ENCODE results near the gene PRR20G. TPM values are rescaled to one million over a fixed set of nuclear protein-coding genes. Genes with fewer than 3 reads are reported as not detected.
"Not testable (repeated sequence)": the region's sequence is repeated elsewhere in the genome, so short reads cannot be mapped to it uniquely, and the experiment has no call there.

Gene PRR20G
- total RNA-seq, 2 donors from 2014 or later: not detected

- Histone ChIP-seq H3K4me1 (ENCODE audit: control insufficient read depth in 1 of 2, low read depth in 2 of 2) (no peaks in the 10 kb centered on the region), H3K27ac (no peak overlapping the region), H3K27me3 (replicated peaks; ENCODE audit: insufficient read depth) (no peaks in the 10 kb centered on the region), H3K4me3 (no peak overlapping the region), H3K9me3 (no peaks in the 10 kb centered on the region), H3K36me3 (no peaks in the 10 kb centered on the region)
- DNase-seq (ENCODE audit: low spot score) (no peak), ATAC-seq (ENCODE audit: insufficient number of reproducible peaks, low FRiP score, low read depth) (peak; percentile 50)
- TF ChIP-seq CTCF (IDR thresholded peaks at IDR 0.05): no peak
Observed at GRCh38 chr3:127299276-127299675, 11.4 kb upstream of the PRR20G start.

GRCh38 chr3:127296959-127297358 is 9.1 kb upstream of the PRR20G start:
- Histone ChIP-seq H3K36me3 (no peaks in the 10 kb centered on the region), H3K9me3 (no peaks in the 10 kb centered on the region), H3K4me1 (ENCODE audit: control insufficient read depth in 1 of 2, low read depth in 2 of 2) (no peaks in the 10 kb centered on the region), H3K27ac (no peak overlapping the region), H3K27me3 (replicated peaks; ENCODE audit: insufficient read depth) (no peaks in the 10 kb centered on the region), H3K4me3 (no peak overlapping the region)
- DNase-seq (ENCODE audit: low spot score) (no peak), ATAC-seq (ENCODE audit: insufficient number of reproducible peaks, low FRiP score, low read depth) (no peak)
- TF ChIP-seq CTCF (IDR thresholded peaks at IDR 0.05): no peak

DNA sequence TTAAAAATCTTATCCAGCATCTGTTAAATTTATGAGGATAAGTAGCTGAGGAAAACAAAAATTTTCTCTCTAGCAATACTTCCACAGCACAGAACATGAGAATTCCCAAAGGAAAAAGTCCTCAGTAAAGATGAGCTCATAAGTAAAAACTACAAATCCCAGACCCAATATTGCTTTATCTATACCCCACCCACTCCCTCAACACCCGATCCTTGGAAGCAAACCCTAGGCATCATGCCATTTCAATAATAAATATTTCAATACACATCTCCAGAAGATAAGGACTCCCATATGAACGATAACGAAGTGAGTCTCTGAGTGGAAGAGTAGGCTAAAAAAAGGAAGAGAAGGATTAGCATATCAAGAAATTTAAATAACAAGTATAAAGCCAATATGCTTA is 8.3 kb upstream of the PRR20G start:
- Histone ChIP-seq H3K4me3 (no peak overlapping the region), H3K4me1 (ENCODE audit: control insufficient read depth in 1 of 2, low read depth in 2 of 2) (no peaks in the 10 kb centered on the region), H3K27ac (no peak overlapping the region), H3K36me3 (no peaks in the 10 kb centered on the region), H3K27me3 (replicated peaks; ENCODE audit: insufficient read depth) (no peaks in the 10 kb centered on the region), H3K9me3 (no peaks in the 10 kb centered on the region)
- no peak for DNase-seq (ENCODE audit: low spot score)
- TF ChIP-seq CTCF (IDR thresholded peaks at IDR 0.05): no peak
- no peak for ATAC-seq (ENCODE audit: insufficient number of reproducible peaks, low FRiP score, low read depth)

DNA sequence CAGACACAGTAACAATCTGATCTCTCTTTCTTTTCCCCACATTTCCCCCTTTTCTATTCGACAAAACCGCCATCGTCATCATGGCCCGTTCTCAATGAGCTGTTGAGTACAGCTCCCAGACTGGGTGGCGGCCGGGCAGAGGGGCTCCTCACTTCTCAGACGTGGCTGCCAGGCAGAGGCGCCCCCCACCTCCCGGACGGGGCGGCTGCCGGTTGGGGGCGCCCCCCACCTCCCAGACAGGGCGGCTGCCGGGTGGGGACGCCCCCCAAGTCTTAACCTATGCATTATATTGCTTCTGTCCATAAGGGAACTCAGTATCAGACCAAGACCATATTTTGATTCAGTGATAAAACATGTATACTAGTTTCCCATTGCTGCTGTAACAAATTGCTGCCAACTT is 5.8 kb upstream of the PRR20G start:
- H3K27me3 ChIP-seq (replicated peaks; ENCODE audit: insufficient read depth); H3K27ac ChIP-seq; H3K4me3 ChIP-seq; H3K4me1 ChIP-seq (ENCODE audit: control insufficient read depth in 1 of 2, low read depth in 2 of 2); H3K36me3 ChIP-seq; H3K9me3 ChIP-seq; DNase-seq (ENCODE audit: low spot score); ATAC-seq (ENCODE audit: insufficient number of reproducible peaks, low FRiP score, low read depth): not testable (repeated sequence)

GRCh38 chr3:127291611-127292010 is 3.8 kb upstream of the PRR20G start:
- Histone ChIP-seq H3K36me3 (no peaks in the 10 kb centered on the region), H3K4me3 (no peak overlapping the region), H3K27ac (no peak overlapping the region), H3K4me1 (ENCODE audit: control insufficient read depth in 1 of 2, low read depth in 2 of 2) (no peaks in the 10 kb centered on the region), H3K27me3 (replicated peaks; ENCODE audit: insufficient read depth) (no peaks in the 10 kb centered on the region), H3K9me3 (no peaks in the 10 kb centered on the region)
- DNase-seq (ENCODE audit: low spot score) (no peak), ATAC-seq (ENCODE audit: insufficient number of reproducible peaks, low FRiP score, low read depth) (no peak)
- TF ChIP-seq CTCF (IDR thresholded peaks at IDR 0.05): no peak

- Histone ChIP-seq H3K9me3 (no peaks in the 10 kb centered on the region), H3K4me3 (no peak overlapping the region), H3K36me3 (no peaks in the 10 kb centered on the region), H3K27me3 (replicated peaks; ENCODE audit: insufficient read depth) (no peaks in the 10 kb centered on the region), H3K27ac (no peak overlapping the region), H3K4me1 (ENCODE audit: control insufficient read depth in 1 of 2, low read depth in 2 of 2) (no peaks in the 10 kb centered on the region)
- DNase-seq (ENCODE audit: low spot score) (no peak), ATAC-seq (ENCODE audit: insufficient number of reproducible peaks, low FRiP score, low read depth) (no peak)
- no peak for TF ChIP-seq CTCF (IDR thresholded peaks at IDR 0.05)
Observed at GRCh38 chr3:127291114-127291513, 3.3 kb upstream of the PRR20G start.
